Pulmonary artery endothelial cell (primary cell): ENCODE results near the gene OAF. TPM values are rescaled to one million over a fixed set of nuclear protein-coding genes. Genes with fewer than 3 reads are reported as not detected.

ENCODE experiments used
- DNase-seq: peaks from one replicate; pipeline ENCODE4 v3.0.0-alpha.2; 2011; ENCODE audit warnings: low read depth, low spot score
- total RNA-seq: library from RNA; depleted of rRNA; stranded (reverse); fragments of >200 nt; gene quantifications from 2 replicates; pipeline ENCODE4 v1.2.3, GENCODE V29; 2014

Gene OAF
- total RNA-seq, 1 donor from 2014 or later, result 3.3 TPM

- DNase-seq, result no peak
Observed at GRCh38 chr11:120221115-120221752, 10.4 kb downstream of the OAF start.

DNA sequence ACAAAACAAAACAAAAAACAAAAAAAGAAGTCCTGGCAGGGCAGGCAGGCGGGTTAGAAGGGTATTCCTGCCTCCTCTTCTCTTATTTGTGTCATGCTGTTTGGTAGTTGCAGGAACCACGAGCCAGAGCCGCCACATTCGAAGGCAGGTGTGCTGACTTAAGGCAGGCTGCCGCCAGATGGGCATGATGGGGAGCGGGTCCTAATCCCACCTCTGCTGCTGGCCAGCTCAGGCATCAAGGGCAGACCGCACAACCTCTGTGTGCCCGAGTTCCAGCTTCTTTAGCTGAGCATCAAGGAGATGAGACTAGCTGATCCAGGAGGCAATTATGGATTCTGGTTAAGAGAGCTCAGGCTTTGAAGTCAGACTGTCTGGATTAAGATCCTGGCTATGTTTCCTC, 12.1 kb downstream of the OAF start:
- no peak for DNase-seq

- DNase-seq, result no peak
Observed at GRCh38 chr11:120223793-120224192, 13.0 kb downstream of the OAF start.

GRCh38 chr11:120224361-120224760, 13.5 kb downstream of the OAF start:
- no peak for DNase-seq

- DNase-seq, result no peak
Observed at GRCh38 chr11:120224972-120225909, 14.4 kb downstream of the OAF start.

GRCh38 chr11:120226242-120226641, 15.4 kb downstream of the OAF start:
- DNase-seq, result no peak

GRCh38 chr11:120226714-120227113, 15.9 kb downstream of the OAF start:
- no peak for DNase-seq

- DNase-seq, result no peak
Observed at GRCh38 chr11:120227228-120227852, 16.5 kb downstream of the OAF start.

GRCh38 chr11:120228794-120229384, 18.1 kb downstream of the OAF start:
- no peak for DNase-seq

DNA sequence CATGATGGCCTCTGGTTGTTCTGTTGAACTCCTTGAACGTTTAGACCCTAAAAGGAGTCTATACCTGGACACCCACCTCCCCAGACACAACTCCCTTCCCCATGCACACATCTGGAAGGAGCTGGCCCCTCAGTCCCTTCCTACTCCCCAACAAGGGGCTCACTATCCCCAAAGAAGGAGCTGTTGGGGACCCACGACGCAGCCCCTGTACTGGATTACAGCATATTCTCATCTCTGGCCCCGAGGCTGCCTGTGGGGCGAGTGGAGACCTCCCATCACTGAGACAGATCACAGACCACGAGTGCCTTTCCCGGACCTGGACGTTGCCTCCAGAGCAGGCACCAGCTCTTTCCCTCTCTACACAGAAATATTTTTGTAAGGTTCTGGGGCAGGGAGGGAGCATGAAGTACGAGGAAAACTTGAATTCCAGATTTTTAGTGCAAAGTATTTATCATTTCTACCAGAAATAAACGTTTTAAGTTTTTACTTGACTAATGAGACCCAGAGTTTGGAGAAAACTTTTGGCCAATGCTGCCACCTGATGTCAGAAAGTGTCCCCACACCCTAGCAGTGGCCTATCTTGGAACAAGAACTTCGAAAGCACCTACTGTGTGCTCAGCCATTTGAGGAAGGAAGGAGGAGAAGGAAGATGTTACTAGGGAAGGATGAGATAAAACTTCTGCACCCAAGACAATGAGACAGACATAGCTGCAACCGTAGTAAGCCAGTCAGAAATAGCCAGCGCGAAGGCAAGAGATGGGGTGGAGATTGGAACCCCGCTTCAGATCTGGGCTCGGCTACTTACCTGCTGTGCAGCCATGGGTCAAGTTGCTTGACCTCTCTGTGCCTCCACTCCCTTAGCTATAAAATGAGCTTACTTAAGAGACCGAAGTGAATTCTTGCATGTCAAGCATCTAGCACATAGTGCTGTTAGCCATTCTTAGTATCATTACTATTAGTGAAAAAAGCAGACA, 18.9 kb downstream of the OAF start:
- no peak for DNase-seq

DNA sequence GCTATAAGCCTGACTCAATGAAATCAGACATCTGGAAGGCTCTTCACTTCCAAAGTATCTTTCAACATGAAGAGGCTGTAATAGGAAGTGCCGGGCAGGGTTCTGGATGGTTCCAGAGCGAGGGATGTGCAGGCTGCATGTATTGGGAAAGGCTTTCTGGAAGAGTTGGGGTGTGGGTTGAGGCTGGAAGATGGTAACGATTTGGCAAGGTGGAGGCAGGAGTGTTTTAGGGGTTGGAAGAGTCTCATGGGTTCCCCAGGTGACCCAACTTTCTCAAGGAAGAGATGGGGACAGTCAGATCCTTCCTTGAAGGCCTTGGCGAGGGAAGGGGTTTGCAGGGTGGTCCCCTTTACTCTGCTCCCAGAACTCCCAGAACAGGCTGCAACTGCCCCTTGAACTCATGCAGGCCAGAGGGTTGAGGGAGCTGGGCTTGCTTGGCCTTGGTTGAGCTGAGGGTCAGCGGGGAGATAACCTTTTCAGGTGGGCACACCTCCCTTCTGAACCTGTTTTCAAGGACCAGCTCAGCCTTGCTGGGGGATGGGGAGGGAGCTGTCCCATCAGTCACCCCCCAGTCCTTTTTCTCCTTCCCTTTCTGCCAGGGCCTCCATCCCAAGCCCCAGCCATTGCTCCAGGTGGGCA, 19.7 kb downstream of the OAF start:
- no peak for DNase-seq

DNA sequence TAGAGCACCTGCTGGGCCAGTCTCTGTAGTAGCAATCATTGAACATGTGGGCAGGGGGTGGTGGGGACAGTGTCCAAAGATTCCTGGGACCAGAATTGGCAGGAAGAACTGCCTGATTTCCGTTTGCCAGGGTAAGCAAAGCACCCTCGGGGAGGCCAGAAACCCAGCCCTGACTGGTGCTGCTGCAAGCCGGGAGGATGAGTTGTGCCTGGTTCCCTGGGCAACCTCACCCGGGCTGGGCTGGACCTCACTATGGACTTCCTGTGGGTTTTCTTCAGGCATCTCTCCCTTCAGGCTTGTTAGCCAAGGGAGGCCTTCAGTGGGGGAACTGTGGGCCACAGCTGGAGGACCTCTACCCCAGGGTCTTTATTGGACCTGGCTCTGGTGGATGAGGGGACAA, 21.1 kb downstream of the OAF start:
- no peak for DNase-seq

GRCh38 chr11:120233207-120233803, 22.5 kb downstream of the OAF start:
- no peak for DNase-seq

DNA sequence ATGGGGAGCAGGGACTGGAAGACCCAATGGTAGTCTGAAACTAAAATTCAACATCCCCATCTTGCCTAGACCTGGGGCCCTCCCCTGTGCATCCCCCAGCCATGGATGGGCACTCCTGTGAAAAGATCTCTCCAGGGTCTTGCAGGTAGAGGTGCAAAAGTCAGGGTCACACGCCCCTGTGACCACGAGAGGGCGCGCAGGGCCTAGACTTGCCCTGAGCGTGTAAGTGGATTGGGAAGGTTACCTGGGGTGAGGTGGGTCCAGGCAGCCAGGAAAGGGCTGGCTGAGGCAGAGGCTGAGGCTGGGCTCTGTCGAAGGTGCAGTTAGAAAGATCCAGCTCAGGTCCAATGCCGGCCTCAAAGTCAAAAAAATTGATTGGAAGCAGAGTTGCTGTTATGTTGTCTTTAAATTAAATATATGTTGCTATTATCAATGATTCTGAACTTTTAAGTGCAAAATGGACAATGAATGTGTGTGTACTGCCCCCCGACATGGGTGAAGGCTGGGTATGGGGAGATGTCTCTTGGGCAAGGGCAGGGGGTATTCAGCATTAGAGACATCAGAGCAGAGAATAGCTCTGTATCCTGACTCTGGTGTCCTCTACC, 24.3 kb downstream of the OAF start:
- DNase-seq, result no peak

GRCh38 chr11:120236169-120237107, 25.6 kb downstream of the OAF start:
- no peak for DNase-seq

GRCh38 chr11:120238968-120239620, 28.3 kb downstream of the OAF start:
- no peak for DNase-seq

- DNase-seq, result no peak
Observed at GRCh38 chr11:120239713-120240640, 29.1 kb downstream of the OAF start, which contains the start of gene POU2F3. POU2F3 (plus strand) TSS chr11:120240140; CDS start chr11:120240344, 204 bp downstream.
